ENCODE data around the gene GPRC5D.

DNA sequence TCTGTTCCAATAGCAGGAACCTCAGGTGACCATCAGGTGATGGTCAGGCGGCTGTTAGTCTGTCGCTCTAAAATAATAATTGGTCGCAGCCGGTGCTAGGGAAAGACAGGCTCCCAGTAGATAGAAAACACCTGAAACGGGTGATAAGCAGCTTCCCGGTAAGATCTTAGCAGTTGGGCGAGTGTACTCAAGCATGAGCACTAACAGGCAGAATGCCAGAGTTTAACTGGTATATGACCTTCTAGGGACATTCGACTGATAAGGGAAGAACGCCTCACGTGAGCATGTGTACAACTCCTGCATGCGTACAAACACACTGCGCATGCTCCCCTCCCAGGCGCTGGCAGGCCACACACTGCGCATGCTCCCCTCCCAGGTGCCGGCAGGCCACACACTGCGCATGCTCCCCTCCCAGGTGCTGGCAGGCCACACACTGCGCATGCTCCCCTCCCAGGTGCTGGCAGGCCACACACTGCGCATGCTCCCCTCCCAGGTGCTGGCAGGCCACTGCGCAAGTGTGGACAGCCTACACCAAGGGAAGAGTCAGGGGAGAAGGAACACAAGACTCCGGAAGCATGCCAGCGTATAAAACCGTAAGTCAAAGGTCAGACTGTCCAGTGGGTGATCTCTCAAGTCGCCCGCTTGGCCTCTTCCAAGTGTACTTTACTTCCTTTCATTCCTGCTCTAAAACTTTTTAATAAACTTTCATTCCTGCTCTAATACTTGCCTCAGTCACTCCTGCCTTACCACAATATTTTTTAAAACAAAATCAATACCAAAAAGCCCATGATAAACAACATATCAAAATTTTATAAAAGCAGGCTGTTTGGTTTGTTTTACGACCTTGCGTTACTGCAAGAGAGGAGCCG, 24.5 kb downstream of the GPRC5D start:
- TF ChIP-seq GABPA (IDR thresholded peaks at IDR 0.05; ENCODE audit: low read depth) (no peak), CTCF (IDR thresholded peaks at IDR 0.05; ENCODE audit: insufficient read depth, low read length) (no peak), SPI1 (IDR thresholded peaks at IDR 0.05; ENCODE audit: borderline replicate concordance, low read depth) (no peak)
